ENCODE results near the gene UBE4B. TPM values are rescaled to one million over a fixed set of nuclear protein-coding genes. Genes with fewer than 3 reads are reported as not detected.

UBE4B gene
- total and polyA plus RNA-seq, 10 of the 15 experiments (the other 5 are each of a cell fraction or from before 2014, with no cell fraction given), result 2.9 to 32.6 (median 20.7) TPM

- TF ChIP-seq SUZ12 (IDR thresholded peaks at IDR 0.05; ENCODE audit: unreplicated experiment), result no peak
- no peak for TF ChIP-seq ETV6 (conservative IDR thresholded peaks at IDR 0.05 in 1 of 2, IDR thresholded peaks at IDR 0.05 in 1 of 2; ENCODE audit: borderline replicate concordance in 1 of 2, low read depth in 1 of 2)
- no peak for TF ChIP-seq RCOR1 (conservative IDR thresholded peaks at IDR 0.05; ENCODE audit: low read depth, low read length)
- no peak for TF ChIP-seq SIX5 (IDR thresholded peaks at IDR 0.05; ENCODE audit: low read depth, low read length, severe bottlenecking)
Measured at GRCh38 chr1:10104834-10105233, 72.1 kb downstream of the UBE4B start (continued).

DNA sequence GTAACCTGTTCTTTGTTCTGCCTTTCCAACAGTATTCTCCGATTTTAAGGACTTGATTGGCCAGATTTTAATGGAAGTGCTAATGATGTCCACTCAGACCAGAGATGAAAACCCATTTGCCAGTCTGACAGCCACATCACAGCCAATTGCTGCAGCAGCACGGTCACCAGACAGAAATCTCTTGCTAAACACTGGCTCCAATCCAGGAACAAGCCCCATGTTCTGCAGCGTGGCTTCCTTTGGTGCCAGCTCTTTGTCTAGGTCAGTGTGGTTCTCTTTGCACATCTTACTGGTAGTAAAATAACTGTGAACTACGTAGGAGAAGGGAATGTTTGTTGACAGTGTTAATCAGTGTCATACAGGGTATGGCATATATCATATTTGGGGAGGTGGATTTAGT lies 72.7 kb downstream of the UBE4B start:
- Histone ChIP-seq H3K9me3 (replicated peaks; ENCODE audit: control insufficient read depth, insufficient read depth, low read length) (no peaks in the 10 kb centered on the region), H2AFZ (ENCODE audit: control insufficient read depth, low read depth, low read length) (no peak overlapping the region), H3K27ac (ENCODE audit: control insufficient read depth, insufficient read depth) (no peak overlapping the region), H3K79me2 (ENCODE audit: control insufficient read depth, insufficient read depth, low read length) (no peaks in the 10 kb centered on the region), H3K4me2 (ENCODE audit: control insufficient read depth, insufficient read depth) (no peak overlapping the region), H3K4me1 (ENCODE audit: control insufficient read depth, insufficient read depth, low read length) (no peaks in the 10 kb centered on the region), H4K20me1 (ENCODE audit: control insufficient read depth, insufficient read depth) (no peaks in the 10 kb centered on the region), H3K9ac (ENCODE audit: control insufficient read depth, insufficient read depth, low read length) (no peak overlapping the region), H3K36me3 (ENCODE audit: control insufficient read depth in 2 of 2, insufficient read depth in 2 of 2, low read length in 1 of 2) (peaks cover 6 to 10% of the 10 kb centered on the region in 2 experiments), H3K27me3 (replicated peaks in 1 of 2; ENCODE audit: control insufficient read depth in 2 of 2, insufficient read depth in 2 of 2, low read length in 1 of 2) (no peaks in the 10 kb centered on the region), H3K4me3 (no peak overlapping the region)
- ChIA-PET RAD21 (ENCODE audit: unreplicated experiment) (no interaction called here), POLR2A (no interaction called here), CTCF (no interaction called here), SMC1A (ENCODE audit: uncharacterized antibody, unreplicated experiment) (no interaction called here)
- ATAC-seq, result no peak
- WGBS (ENCODE audit: insufficient coverage, insufficient replicate concordance, low lambda C conversion rate, missing lambda C conversion rate), result 79% methylated on average over 4 of the region's 4 CpGs
- no peak for FAIRE-seq
- intact Hi-C loops (cut with micrococcal nuclease; ENCODE audit: unreplicated experiment), result no loop called here
- no TSS peak for BruUV-seq (replicated peaks)
- in situ Hi-C loops (cut with MboI), result no loop called here
- no peak for DNase-seq (ENCODE audit: low read depth, low spot score)
- no peak for TF ChIP-seq WRNIP1 (IDR thresholded peaks at IDR 0.05; ENCODE audit: borderline replicate concordance, low read depth, low read length)
- TF ChIP-seq HSF1 (IDR thresholded peaks at IDR 0.05; ENCODE audit: low read depth, low read length), result no peak
- TF ChIP-seq NFXL1 (IDR thresholded peaks at IDR 0.05; ENCODE audit: borderline replicate concordance), result no peak
- no peak for TF ChIP-seq MXI1 (IDR thresholded peaks at IDR 0.05; ENCODE audit: low read depth, low read length)
- no peak for TF ChIP-seq E4F1 (IDR thresholded peaks at IDR 0.05; ENCODE audit: borderline replicate concordance, partially characterized antibody)
- TF ChIP-seq CEBPZ (IDR thresholded peaks at IDR 0.05; ENCODE audit: low read depth, low read length), result no peak
- no peak for TF ChIP-seq CBX3 (IDR thresholded peaks at IDR 0.05; ENCODE audit: borderline replicate concordance, low read depth)
- no peak for TF ChIP-seq BCL11A (IDR thresholded peaks at IDR 0.05; ENCODE audit: low read depth, low read length)
- no peak for TF ChIP-seq SMAD5 (IDR thresholded peaks at IDR 0.05; ENCODE audit: low read depth)
